A204.1 (cell line): ENCODE measurements around the gene CACNA2D4.
"Not testable (repeated sequence)": the region's sequence is repeated elsewhere in the genome, so short reads cannot be mapped to it uniquely, and the experiment has no call there.

ENCODE experiments used
- FAIRE-seq: peaks from 2 replicates; lab custom pipeline; 2012; peaks lifted over from hg19 to GRCh38; lab: Jason Lieb, UNC

CACNA2D4 gene

GRCh38 chr12:1832801-1833595 is 85.5 kb downstream of the CACNA2D4 start:
- no peak for FAIRE-seq

DNA sequence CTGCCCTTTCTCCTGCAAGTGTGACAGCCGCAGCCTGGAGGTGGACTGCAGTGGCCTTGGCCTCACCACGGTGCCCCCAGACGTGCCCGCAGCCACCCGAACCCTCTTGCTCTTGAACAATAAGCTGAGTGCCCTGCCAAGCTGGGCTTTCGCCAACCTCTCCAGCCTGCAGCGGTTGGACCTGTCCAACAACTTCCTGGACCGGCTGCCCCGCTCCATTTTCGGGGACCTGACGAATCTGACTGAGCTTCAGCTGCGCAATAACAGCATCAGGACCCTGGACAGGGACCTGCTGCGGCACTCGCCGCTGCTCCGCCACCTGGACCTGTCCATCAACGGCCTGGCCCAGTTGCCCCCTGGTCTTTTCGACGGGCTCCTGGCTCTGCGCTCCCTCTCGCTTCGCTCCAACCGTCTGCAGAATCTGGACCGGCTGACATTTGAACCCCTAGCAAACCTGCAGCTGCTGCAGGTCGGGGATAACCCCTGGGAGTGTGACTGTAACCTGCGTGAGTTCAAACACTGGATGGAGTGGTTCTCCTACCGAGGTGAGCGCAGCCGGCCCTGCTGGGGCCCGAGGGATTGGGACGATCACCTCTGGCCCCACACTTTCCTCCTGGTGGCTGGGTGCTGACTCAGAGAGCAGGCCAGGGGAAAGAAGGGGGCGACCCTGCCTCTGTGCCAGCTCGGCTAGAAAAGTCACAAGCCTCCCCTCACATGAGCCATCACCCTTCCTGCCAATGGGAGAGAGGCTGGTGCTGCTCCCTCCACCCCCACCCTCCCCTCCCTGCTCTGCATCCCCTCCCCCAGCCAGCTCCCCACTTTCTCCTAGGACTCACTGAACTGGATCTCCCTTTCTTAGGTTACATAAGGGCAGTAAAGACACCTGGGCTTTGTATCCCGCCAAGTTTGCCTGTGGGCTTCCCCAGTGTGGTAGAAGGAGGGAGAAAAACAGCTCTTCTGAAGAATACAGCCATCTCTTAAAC is 87.2 kb downstream of the CACNA2D4 start:
- no peak for FAIRE-seq

DNA sequence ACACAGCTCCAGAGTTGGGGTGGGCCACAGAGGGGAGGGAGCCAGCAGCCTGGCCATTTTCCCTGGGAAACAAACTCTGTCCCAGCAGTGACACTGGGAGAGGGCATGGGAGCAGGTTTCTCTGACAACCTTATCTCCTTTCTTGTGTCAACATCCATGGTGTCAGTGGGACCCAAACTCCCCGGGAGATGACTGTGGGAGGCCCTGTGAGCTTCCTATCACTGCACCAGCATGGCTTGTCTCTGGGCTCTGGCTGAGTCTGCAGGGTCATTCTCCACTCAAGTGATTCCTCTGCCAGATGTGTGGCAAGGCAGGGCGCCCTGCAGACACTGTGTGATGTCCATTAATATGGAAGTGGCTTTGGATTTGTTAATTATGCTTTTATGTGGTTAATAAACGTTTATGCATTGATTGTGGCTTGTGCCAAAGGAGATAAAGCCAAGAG is 88.0 kb downstream of the CACNA2D4 start:
- FAIRE-seq: no peak

DNA sequence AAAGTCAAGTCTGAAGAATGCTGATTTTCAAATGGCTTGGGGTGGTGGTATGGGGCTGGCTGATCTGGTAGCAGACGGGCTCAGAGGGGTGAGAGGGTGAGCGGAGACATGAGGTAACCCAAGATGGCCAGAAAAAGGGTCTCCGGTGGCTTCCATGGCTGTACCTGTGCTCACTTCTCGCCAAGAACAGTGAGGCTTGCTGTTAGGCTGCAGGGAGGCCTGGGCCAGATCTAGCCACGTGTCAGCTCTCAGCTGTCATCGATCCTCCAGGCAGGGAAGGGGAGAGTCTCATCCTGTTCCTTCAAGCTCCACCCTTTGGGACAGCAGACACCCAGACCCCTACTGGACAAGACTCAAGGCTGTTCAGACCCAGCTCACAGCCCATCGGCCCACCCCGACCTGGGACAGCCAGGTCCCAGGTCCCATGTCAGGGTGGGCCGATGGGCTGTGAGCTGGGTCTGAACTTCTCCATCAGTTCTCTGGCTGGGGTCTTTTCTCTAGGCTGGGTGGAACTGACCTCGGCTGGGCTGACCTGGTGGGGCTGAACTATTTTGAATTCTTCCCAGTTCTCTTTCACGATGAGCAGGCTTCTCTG is 89.0 kb downstream of the CACNA2D4 start:
- FAIRE-seq: no peak

GRCh38 chr12:1828856-1829255 is 89.6 kb downstream of the CACNA2D4 start:
- no peak for FAIRE-seq

- FAIRE-seq: no peak
Measured at GRCh38 chr12:1827826-1828805, 90.3 kb downstream of the CACNA2D4 start.

- FAIRE-seq: no peak
Measured at GRCh38 chr12:1826867-1827705, 91.4 kb downstream of the CACNA2D4 start.

- FAIRE-seq: no peak
Measured at GRCh38 chr12:1826401-1826800, 92.1 kb downstream of the CACNA2D4 start.

DNA sequence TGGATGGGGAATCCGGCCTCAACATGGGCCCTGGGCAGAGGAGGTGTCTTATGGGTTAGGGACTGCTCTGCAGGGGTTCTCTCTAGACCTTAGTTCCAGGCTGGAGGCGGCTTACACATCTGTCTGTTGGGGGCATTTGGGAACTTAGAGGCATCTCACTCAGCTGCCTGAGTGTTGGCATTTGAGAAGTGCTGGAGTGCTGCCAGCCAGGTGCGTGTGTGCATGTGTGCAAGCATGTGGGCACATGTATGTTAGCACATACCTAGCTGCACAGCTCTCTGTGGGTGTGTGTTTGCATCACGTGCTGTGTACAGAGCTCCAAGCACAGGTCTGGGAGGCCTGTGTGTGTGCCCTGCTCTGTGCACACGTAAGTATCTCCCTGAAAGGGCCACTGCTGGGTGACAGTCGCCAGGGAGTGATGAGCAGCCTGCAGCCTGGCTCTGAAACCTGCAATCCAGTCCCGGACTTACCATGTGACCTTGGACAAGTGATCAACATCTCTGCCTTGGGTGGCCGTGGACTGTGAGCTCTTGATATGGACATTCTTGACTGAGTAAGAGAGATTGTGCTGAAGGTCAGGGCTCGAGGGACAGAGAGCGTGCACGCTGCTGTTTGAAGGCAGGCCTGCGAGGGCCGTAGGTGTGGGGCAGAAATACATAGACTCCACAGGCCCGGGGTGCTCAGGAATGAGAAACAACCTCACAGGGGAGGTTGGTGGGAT is 92.9 kb downstream of the CACNA2D4 start:
- FAIRE-seq: no peak

DNA sequence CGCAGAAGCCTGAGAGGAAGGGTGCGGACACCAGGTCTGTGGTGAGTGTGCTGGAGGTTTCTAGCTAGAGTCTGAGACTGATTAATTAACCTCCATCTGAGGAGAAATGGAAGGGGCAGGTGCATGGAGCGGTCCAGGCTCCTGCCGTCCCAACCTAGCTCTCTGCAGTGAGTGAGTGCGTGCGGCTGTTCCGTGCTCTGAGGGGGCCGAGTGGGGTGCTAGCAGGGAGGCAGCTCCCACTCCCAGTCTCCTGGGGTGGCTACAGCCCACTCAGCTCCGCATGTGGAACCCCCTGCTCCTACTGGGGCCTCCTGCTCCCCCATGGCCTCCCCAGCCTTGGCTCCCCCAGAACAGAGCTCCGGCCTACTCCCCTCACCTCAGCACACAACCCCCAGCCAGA is 95.2 kb downstream of the CACNA2D4 start:
- FAIRE-seq: no peak

DNA sequence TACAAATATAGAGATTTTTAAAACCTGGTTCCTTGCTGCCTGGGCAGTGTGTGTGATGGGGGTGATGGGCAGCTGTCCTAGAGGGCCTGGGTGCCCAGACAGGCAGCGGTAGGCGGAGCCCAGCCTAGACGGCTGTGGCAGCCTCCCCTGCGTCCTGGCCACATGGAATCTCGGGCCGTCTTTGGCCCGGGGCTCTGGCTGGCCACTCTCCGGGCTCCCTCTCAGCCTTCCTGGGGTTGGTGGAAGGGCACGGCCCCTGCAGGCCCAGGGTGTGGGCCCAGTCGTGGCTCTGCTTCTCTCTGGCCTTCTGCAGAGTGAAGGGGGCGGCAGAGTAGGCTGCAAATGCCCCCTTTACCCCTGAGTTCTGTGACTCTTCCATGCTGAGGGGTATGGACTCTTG is 95.8 kb downstream of the CACNA2D4 start:
- no peak for FAIRE-seq

GRCh38 chr12:1821805-1822204 is 96.6 kb downstream of the CACNA2D4 start:
- FAIRE-seq: no peak

- FAIRE-seq: no peak
Measured at GRCh38 chr12:1820896-1821291, 97.6 kb downstream of the CACNA2D4 start.

DNA sequence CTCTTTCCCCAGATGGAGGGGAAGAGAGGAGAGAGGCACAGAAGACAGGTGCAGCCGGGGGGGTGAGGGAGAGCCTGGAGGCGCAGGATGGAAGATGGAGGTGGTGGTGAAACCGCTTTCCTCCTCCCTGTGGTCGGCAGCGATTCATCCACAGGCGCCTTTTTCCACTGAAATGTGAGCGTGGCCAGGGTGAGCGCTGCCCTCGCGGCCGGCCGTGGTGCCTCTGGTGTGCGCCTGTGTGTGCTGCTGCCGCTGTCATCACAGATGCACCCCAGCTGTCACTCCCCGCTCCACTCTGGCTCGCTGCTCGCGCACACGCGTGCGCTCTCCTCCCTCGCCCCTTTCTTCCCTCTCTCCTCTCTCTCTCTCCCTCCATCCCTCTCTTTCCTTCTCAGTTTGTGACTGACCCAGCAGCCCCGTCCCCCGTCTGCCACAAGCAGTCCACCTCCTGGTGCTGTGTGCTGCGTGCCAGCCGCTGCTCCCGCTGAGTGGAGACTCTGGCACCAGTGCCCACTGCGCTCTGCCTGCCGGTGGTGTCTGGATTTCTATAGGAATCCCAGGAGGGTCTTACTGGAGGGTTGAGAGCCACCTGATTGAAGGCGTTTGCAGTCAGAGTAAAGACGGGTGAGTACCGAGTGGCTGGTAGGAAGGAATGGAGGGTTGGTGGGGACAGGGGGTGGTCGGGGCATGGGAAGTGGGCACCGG is 98.1 kb downstream of the CACNA2D4 start, which contains the start of gene LRTM2:
TSS of gene LRTM2 (plus strand) at position 375 of the 705 bp plus-strand sequence. CDS start 7,584 bp downstream, outside the sequence.
- FAIRE-seq: no peak

- FAIRE-seq: no peak
Measured at GRCh38 chr12:1819571-1819970, 98.9 kb downstream of the CACNA2D4 start.

DNA sequence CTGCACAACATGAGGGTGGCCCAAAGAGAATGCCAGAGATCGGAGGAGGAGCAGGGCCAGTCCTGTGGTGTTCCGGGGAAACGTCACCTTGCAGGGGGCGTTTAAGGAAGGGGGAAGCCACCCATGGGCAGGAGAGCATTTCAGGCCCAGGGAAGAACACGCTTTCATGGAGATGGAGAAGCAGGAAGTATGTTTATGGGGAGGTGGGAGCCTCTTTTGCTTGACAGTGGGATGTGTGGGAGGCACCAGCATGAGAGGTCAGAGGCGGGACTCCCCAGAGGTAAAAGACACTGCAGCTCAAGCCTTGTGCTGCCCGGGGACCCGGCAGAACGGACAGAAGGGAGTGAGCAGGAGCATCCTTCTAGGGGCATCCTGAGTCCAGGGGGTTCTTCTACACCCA is 99.4 kb downstream of the CACNA2D4 start:
- no peak for FAIRE-seq

DNA sequence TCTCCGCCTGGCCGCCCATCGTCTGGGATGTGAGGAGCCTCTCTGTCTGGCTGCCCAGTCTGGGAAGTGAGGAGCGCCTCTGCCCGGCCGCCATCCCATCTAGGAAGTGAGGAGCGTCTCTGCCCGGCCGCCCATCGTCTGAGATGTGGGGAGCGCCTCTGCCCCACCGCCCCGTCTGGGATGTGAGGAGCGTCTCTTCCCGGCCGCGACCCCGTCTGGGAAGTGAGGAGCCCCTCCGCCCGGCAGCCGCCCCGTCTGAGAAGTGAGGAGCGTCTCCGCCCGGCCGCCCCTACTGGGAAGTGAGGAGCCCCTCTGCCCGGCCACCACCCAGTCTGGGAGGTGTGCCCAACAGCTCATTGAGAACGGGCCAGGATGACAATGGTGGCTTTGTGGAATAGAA is 100.5 kb downstream of the CACNA2D4 start:
- not testable (repeated sequence) for FAIRE-seq

DNA sequence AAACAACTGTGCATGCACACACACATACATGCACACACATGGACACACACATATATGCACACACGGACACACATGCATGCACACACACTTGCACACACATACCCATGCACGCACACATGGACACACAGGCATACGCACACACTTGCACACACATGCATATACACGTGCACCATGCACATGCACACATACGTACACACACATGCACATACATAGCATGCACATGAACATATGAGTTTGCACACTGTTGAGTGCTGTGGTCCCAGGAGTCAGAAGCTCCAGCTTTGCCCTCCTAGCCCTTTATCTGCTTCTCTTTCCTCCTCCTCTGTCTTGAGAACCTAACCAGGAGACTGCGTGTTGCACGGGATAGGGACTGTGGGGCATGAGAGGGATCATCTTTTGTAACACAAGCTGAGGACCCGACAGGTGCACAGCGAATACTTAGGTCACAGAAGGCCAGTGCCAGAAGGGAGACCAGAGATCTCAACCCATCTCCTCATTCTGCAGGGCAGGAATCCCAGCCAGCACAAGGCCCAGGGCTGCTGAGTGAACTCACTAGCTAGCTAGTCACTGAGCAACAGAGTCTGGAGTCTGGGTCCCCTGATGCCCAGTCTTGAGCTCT is 101.6 kb downstream of the CACNA2D4 start:
- FAIRE-seq: no peak
